ENCODE data around the gene ATP2A1.
"Not testable (repeated sequence)": the region's sequence is repeated elsewhere in the genome, so short reads cannot be mapped to it uniquely, and the experiment has no call there.

Gene ATP2A1

GRCh38 chr16:28886945-28887344 is 8.7 kb downstream of the ATP2A1 start:
- no peak for TF ChIP-seq GABPA (IDR thresholded peaks at IDR 0.05; ENCODE audit: low read depth)
- TF ChIP-seq CTCF (IDR thresholded peaks at IDR 0.05; ENCODE audit: insufficient read depth, low read length), result no peak
- no peak for TF ChIP-seq POLR2AphosphoS5 (IDR thresholded peaks at IDR 0.05; ENCODE audit: low read depth)
- TF ChIP-seq SPI1 (IDR thresholded peaks at IDR 0.05; ENCODE audit: borderline replicate concordance, low read depth), result no peak
- TF ChIP-seq, protein P1, sequence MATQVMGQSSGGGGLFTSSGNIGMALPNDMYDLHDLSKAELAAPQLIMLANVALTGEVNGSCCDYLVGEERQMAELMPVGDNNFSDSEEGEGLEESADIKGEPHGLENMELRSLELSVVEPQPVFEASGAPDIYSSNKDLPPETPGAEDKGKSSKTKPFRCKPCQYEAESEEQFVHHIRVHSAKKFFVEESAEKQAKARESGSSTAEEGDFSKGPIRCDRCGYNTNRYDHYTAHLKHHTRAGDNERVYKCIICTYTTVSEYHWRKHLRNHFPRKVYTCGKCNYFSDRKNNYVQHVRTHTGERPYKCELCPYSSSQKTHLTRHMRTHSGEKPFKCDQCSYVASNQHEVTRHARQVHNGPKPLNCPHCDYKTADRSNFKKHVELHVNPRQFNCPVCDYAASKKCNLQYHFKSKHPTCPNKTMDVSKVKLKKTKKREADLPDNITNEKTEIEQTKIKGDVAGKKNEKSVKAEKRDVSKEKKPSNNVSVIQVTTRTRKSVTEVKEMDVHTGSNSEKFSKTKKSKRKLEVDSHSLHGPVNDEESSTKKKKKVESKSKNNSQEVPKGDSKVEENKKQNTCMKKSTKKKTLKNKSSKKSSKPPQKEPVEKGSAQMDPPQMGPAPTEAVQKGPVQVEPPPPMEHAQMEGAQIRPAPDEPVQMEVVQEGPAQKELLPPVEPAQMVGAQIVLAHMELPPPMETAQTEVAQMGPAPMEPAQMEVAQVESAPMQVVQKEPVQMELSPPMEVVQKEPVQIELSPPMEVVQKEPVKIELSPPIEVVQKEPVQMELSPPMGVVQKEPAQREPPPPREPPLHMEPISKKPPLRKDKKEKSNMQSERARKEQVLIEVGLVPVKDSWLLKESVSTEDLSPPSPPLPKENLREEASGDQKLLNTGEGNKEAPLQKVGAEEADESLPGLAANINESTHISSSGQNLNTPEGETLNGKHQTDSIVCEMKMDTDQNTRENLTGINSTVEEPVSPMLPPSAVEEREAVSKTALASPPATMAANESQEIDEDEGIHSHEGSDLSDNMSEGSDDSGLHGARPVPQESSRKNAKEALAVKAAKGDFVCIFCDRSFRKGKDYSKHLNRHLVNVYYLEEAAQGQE (IDR thresholded peaks at IDR 0.05; ENCODE audit: insufficient replicate concordance, low read depth), result no peak
- Histone ChIP-seq H3K27me3 (ENCODE audit: insufficient read depth, poor library complexity, severe bottlenecking) (no peaks in the 10 kb centered on the region), H3K4me3 (replicated peaks; ENCODE audit: insufficient read depth, low read length) (no peak overlapping the region), H3K27ac (replicated peaks) (no peak overlapping the region)
- no peak for DNase-seq (ENCODE audit: low read depth in 1 of 2, low spot score in 1 of 2)

DNA sequence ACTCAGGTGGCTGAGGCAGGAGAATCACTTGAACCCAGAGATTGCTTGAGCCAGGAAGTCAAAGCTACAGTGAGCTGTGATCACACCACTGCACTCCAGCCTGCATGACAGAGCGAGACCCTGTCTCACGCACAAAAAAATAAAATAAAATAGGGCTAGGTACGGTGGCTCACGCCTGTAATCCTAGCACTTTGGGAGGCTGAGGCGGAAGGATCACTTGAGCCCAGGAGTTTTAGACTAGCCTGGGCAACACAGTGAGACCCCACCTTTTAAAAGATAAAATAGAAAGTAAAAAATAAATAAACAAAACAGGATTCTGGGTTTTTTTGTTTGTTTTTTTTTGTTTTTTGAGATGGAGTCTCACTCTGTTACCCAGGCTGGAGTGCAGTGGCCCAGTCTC is 12.1 kb downstream of the ATP2A1 start:
- not testable (repeated sequence) for H3K27me3 ChIP-seq (ENCODE audit: insufficient read depth, poor library complexity, severe bottlenecking); DNase-seq (ENCODE audit: low read depth in 1 of 2, low spot score in 1 of 2); H3K27ac ChIP-seq (replicated peaks); H3K4me3 ChIP-seq (replicated peaks; ENCODE audit: insufficient read depth, low read length)

- TF ChIP-seq POLR2AphosphoS5 (IDR thresholded peaks at IDR 0.05; ENCODE audit: low read depth) (no peak), CTCF (IDR thresholded peaks at IDR 0.05; ENCODE audit: insufficient read depth, low read length) (no peak), SPI1 (IDR thresholded peaks at IDR 0.05; ENCODE audit: borderline replicate concordance, low read depth) (no peak), GABPA (IDR thresholded peaks at IDR 0.05; ENCODE audit: low read depth) (no peak)
- TF ChIP-seq, protein P1 (IDR thresholded peaks at IDR 0.05; ENCODE audit: insufficient replicate concordance, low read depth), result no peak
- no peak overlapping the region for H3K27ac ChIP-seq (replicated peaks)
- no peak overlapping the region for H3K4me3 ChIP-seq (replicated peaks; ENCODE audit: insufficient read depth, low read length)
- no peaks in the 10 kb centered on the region for H3K27me3 ChIP-seq (ENCODE audit: insufficient read depth, poor library complexity, severe bottlenecking)
- no peak for DNase-seq (ENCODE audit: low read depth in 1 of 2, low spot score in 1 of 2)
Observed at GRCh38 chr16:28891964-28892890, 13.9 kb downstream of the ATP2A1 start.

DNA sequence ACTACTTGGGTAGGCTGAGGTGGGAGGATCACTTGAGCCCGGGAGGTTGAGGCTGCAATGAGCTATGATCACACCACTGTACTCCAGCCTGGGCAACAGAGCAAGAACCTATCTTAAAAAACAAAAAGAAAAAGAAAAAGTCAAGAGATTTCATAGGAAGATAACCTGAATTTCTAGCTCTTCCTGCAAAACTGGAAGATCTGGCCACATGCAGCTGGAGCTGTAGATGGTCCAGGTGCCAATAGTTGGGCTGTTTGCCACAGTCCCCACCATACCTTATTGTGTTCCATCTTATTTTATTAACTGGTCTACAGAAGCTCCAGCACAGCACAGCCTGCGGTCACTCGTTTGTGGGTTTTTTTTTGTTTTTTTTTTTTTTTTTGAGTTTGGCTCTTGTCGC is 15.0 kb downstream of the ATP2A1 start:
- Histone ChIP-seq H3K27me3 (ENCODE audit: insufficient read depth, poor library complexity, severe bottlenecking) (no peaks in the 10 kb centered on the region), H3K4me3 (replicated peaks; ENCODE audit: insufficient read depth, low read length) (no peak overlapping the region), H3K27ac (replicated peaks) (no peak overlapping the region)
- TF ChIP-seq, protein P1 (IDR thresholded peaks at IDR 0.05; ENCODE audit: insufficient replicate concordance, low read depth), result no peak
- no peak for TF ChIP-seq GABPA (IDR thresholded peaks at IDR 0.05; ENCODE audit: low read depth)
- TF ChIP-seq CTCF (IDR thresholded peaks at IDR 0.05; ENCODE audit: insufficient read depth, low read length), result no peak
- no peak for TF ChIP-seq SPI1 (IDR thresholded peaks at IDR 0.05; ENCODE audit: borderline replicate concordance, low read depth)
- TF ChIP-seq POLR2AphosphoS5 (IDR thresholded peaks at IDR 0.05; ENCODE audit: low read depth), result no peak
- DNase-seq (ENCODE audit: low read depth in 1 of 2, low spot score in 1 of 2), result no peak

Data from HL-60 (cell line).